Neutrophil (primary cell): ENCODE measurements around the gene MMRN2.

ENCODE experiments used
- H3K27ac ChIP-seq: fragments of 200-600 bp; sonication (generic); 2 replicates; pipeline ENCODE4 v1.5.1; 2016; ENCODE audit warnings: mild to moderate bottlenecking, moderate library complexity
- H3K27me3 ChIP-seq: fragments of 200-600 bp; sonication (generic); 2 replicates; pipeline ENCODE4 v1.6.0; 2016; ENCODE audit warnings: mild to moderate bottlenecking
- H3K36me3 ChIP-seq: fragments of 200-600 bp; sonication (generic); 2 replicates; pipeline ENCODE4 v1.5.1; 2017
- H3K4me1 ChIP-seq, 2 experiments: fragments of 200-600 bp in 1 of 2; sonication (generic) in 1 of 2; 1 replicate in 1 of 2; 2 replicates in 1 of 2; pipeline versions ENCODE4 v1.5.1 to v1.6.1; 2013 to 2016; ENCODE audit warnings: low read depth in 1 of 2, low read length in 1 of 2, mild to moderate bottlenecking in 1 of 2, moderate library complexity in 1 of 2; ENCODE audit not compliant: control insufficient read depth in 1 of 2, insufficient read depth in 1 of 2
- H3K4me3 ChIP-seq, 2 experiments: fragments of 200-600 bp in 1 of 2; sonication (generic) in 1 of 2; 1 replicate in 1 of 2; 2 replicates in 1 of 2; pipeline ENCODE4 v1.5.1; 2013 to 2016; ENCODE audit warnings: low read depth in 1 of 2, low read length in 1 of 2, mild to moderate bottlenecking in 1 of 2, moderate library complexity in 1 of 2
- H3K9me3 ChIP-seq: fragments of 200-600 bp; sonication (generic); 2 replicates; pipeline ENCODE4 v1.5.1; 2016
- TF ChIP-seq, protein P1 (sequence below): fragments of 200-600 bp; sonication (generic); IDR thresholded peaks from 2 replicates; pipeline ENCODE4 v1.5.1; 2016; ENCODE audit warnings: antibody characterized with exemption

Gene MMRN2

DNA sequence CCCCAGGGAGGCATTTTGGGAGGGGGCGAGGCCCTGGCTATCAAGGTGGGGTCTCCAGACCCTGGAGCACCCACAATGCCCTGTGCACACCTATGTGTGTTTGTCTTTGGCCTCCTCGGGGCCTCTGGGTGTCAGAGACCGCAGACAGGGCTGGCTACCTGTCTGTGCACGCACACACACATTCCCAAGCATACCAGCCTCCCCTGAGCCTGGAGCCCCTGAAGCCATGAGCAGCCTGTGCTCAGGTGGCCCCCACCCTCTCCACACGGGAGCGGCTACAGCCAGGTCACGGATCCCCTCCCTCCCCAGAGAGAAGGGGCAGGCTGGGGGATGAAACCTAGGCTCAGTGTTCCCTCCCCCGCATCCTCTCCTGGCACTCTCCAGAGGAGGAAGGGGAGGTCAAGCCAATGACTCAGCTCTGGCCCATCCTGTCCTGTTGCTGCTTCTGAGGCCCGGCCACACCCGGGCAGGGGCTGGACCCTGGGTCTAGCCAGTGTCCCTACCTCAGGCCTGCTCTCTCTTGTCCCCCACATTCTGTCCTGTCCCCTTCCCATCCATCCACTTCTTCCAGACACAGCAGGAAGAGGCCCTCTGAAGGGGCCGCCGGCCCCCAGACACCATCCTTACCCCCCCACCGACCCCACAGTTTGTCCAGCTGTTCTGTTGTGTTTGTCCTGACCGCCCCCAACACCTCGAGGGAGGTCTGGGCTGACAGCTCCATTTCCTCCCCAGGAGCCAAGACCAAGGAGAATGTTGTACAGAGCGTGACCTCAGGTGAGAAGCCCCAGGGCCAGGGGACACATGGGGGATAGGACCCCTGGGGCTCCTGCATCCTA is 1.7 kb upstream of the MMRN2 start:
- H3K9me3 ChIP-seq, result no peaks in the 10 kb centered on the region
- peaks cover 36% of the 10 kb centered on the region for H3K27me3 ChIP-seq
- H3K36me3 ChIP-seq, result no peaks in the 10 kb centered on the region
- no peak overlapping the region for H3K27ac ChIP-seq
- TF ChIP-seq, protein P1, sequence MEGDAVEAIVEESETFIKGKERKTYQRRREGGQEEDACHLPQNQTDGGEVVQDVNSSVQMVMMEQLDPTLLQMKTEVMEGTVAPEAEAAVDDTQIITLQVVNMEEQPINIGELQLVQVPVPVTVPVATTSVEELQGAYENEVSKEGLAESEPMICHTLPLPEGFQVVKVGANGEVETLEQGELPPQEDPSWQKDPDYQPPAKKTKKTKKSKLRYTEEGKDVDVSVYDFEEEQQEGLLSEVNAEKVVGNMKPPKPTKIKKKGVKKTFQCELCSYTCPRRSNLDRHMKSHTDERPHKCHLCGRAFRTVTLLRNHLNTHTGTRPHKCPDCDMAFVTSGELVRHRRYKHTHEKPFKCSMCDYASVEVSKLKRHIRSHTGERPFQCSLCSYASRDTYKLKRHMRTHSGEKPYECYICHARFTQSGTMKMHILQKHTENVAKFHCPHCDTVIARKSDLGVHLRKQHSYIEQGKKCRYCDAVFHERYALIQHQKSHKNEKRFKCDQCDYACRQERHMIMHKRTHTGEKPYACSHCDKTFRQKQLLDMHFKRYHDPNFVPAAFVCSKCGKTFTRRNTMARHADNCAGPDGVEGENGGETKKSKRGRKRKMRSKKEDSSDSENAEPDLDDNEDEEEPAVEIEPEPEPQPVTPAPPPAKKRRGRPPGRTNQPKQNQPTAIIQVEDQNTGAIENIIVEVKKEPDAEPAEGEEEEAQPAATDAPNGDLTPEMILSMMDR, result no peak
- no peak overlapping the region for H3K4me3 ChIP-seq
- no peaks in the 10 kb centered on the region for H3K4me1 ChIP-seq

DNA sequence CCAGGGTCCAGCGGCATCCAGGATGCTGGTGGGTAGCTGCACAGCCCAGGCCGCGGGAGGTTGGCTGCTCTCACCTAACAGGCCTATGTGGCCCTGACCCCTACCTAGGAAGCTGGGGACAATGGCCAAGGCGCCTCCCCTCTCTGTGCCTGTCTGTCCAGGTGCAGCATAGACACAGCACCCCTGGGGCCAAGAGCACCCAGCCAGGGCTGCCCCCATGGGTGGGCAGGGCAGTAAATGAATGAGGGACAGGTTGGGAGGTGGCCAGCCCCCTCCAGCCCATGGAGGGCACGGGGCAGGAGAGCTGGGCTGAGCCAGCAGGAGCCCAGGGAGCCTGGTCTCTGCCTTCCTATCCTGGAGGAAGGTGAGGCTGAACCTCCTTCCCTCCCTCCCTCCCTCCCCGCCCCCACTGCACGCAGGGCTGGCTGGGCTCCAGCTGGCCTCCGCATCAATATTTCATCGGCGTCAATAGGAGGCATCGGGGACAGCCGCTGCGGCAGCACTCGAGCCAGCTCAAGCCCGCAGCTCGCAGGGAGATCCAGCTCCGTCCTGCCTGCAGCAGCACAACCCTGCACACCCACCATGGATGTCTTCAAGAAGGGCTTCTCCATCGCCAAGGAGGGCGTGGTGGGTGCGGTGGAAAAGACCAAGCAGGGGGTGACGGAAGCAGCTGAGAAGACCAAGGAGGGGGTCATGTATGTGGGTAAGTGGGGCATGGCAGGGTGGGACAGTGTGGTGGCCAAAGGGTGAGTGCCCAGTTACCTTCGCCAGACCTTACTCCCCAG is 893 bp upstream of the MMRN2 start, which contains the start of gene SNCG:
Gene SNCG, plus strand, starts transcription at position 484 of the 785 bp plus-strand sequence. Its CDS starts 99 bp downstream, at position 583.
- H3K36me3 ChIP-seq, result no peaks in the 10 kb centered on the region
- TF ChIP-seq, protein P1, result no peak
- no peak within 1 kb of the TSS for H3K4me3 ChIP-seq
- H3K9me3 ChIP-seq, result no peaks in the 10 kb centered on the region
- peaks cover 36% of the 10 kb centered on the region for H3K27me3 ChIP-seq
- no peak within 1 kb of the TSS for H3K27ac ChIP-seq
- no peaks in the 10 kb centered on the region for H3K4me1 ChIP-seq

DNA sequence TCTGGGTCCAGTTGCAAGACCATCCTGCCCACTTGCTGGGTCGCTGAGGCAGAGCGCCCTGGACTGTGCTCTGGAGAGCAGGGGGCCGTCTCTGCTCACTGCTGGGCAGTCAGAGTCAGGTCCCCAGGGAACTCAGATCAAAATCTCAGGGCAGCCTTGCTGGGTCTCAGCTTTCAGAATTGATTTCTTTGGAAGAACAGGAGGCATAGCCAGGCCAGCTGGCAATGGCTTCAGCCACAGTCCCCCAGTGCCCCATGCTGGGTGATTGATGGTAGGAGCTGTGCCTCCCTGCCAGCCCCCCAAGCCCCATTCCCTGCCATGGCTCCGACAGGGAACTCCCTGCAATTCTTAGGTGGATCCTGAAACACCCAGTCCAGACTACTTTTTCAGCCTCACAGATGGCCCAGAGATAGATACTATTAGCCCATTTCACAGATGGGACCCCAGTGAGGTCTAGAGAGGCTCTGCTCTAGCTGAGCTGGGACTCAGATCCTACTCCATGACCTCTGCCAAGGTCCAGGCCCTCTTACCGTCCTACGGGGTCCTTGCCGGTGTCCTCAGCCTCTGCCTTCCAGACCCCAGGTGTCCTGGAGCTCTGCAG is 467 bp downstream of the MMRN2 start:
- Histone ChIP-seq H3K36me3 (no peaks in the 10 kb centered on the region), H3K9me3 (no peaks in the 10 kb centered on the region), H3K27me3 (peaks cover 36% of the 10 kb centered on the region), H3K4me1 (no peaks in the 10 kb centered on the region), H3K27ac (no peak overlapping the region), H3K4me3 (no peak overlapping the region)
- TF ChIP-seq, protein P1, result no peak

DNA sequence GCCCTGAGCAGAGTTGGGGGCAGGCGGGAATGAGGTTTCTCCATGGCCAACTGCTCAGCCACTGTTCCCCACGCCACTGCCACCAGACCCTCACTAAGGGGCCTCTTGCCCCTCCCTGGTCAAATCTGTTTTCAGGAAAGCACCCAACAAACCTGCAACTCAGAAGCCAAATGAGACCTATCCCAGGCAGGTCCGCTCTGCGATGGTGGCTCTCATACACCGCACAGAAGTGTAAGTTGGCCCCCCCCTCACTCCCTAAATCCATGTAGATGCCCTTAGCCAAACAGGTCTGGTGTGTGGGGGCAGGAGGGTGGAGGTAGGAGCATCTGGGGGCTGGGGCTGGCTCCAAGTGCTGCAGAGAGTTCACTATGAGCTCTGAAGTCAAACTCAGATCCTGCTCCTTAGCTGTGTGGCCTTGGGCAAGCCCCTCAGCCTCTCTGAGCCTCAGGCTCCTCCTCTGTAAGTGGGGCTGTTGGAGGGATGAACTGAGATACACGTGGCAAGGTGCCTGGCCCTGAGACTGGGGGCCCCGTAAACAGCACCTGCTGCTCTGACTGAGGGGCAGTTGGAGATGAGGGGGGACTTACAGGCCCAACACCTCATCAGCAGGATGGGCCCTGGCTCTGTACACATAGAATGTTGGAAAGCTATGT is 1.1 kb downstream of the MMRN2 start:
- Histone ChIP-seq H3K36me3 (no peaks in the 10 kb centered on the region), H3K27ac (no peak overlapping the region), H3K27me3 (peaks cover 36% of the 10 kb centered on the region), H3K9me3 (no peaks in the 10 kb centered on the region), H3K4me3 (no peak overlapping the region), H3K4me1 (no peaks in the 10 kb centered on the region)
- TF ChIP-seq, protein P1, result no peak

DNA sequence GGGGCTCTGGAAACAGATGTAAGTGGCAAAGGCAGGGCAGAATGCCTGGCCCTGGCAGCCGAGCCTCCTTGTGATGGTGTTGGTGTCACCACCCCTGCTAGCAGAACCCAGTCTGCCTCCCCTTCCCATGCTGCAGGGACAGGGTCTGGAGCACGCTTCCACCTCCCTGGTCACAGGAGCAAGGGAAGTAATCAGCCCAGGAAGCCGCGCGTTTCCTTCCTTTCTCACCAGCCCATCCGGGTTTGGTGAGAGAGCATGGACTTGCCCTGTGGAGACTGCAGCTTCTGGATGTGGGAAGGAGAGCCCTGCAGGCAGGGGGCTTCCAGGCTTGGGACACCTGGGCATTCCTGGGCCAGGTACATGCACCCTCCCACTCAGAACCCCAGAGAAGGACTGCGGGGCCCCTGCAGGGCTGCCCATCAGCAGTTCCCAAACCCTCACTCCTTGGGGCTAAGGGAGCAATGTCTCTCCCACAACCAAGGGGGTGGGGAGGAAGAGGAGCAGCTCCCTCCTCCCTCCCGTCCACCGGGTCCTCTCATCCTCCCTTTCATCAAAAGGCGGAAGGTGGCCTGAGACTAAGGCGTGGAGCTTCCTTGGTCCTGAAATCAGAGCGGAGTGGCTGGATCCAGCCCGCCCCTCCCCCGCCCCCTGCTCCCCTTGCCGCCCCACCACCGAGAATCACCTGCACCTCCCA is 1.8 kb downstream of the MMRN2 start:
- no peak overlapping the region for H3K27ac ChIP-seq
- no peaks in the 10 kb centered on the region for H3K9me3 ChIP-seq
- H3K27me3 ChIP-seq, result peaks cover 36% of the 10 kb centered on the region
- H3K4me3 ChIP-seq, result no peak overlapping the region
- H3K4me1 ChIP-seq, result no peaks in the 10 kb centered on the region
- H3K36me3 ChIP-seq, result no peaks in the 10 kb centered on the region
- TF ChIP-seq, protein P1, result no peak
